SK-N-SH (cell line): ENCODE measurements around the gene MMP23B. TPM values are rescaled to one million over a fixed set of nuclear protein-coding genes. Genes with fewer than 3 reads are reported as not detected.

Experiments used
- CTCF ChIA-PET: fragments of 300-600, 350-600 bp; formaldehyde crosslinking; extraction: SDS; loops from one replicate; lab custom pipeline; 2021; lab: Yijun Ruan, JAX
- POLR2A ChIA-PET: fragments of 350-600 bp; sonication (Branson Sonifier 250); formaldehyde crosslinking; extraction: SDS; loops from one replicate; lab custom pipeline; 2020; ENCODE audit warnings: antibody characterized with exemption, inconsistent platforms; lab: Yijun Ruan, JAX
- DNase-seq: peaks from one replicate; pipeline ENCODE4 v3.0.0; 2012
- H2AFZ ChIP-seq: fragments of 200-600 bp; sonication (generic); 2 replicates; pipeline ENCODE4 v1.8.1; 2016; ENCODE audit warnings: antibody characterized with exemption, mild to moderate bottlenecking, low read depth
- H3F3A ChIP-seq: fragments of 200-600 bp; sonication (generic); replicated peaks from 2 replicates; pipeline ENCODE3; 2016; ENCODE audit warnings: antibody characterized with exemption, mild to moderate bottlenecking; ENCODE audit not compliant: insufficient read depth
- H3K27ac ChIP-seq, 2 experiments: fragments of 200-500 bp in 1 of 2; fragments of 200-600 bp in 1 of 2; sonication (Bioruptor generic) in 1 of 2; sonication (generic), shearing (Covaris generic) in 1 of 2; 2 replicates each; pipeline versions ENCODE4 v1.5.1 to v1.6.1; 2014 to 2016; ENCODE audit warnings: low read depth in 2 of 2, inconsistent platforms in 1 of 2, low read length in 1 of 2, mild to moderate bottlenecking in 1 of 2, mixed read lengths in 1 of 2
- H3K27me3 ChIP-seq: fragments of 200-600 bp; sonication (generic), shearing (Covaris generic); 2 replicates; pipeline ENCODE4 v1.6.1; 2016; ENCODE audit warnings: mixed run types; ENCODE audit not compliant: insufficient read depth
- H3K36me3 ChIP-seq, 2 experiments: fragments of 200-500 bp in 1 of 2; fragments of 200-600 bp in 1 of 2; sonication (Bioruptor generic) in 1 of 2; sonication (generic) in 1 of 2; replicated peaks in 1 of 2; 2 replicates each; pipeline versions ENCODE3 to v1.5.1; 2014 to 2016; ENCODE audit warnings: low read length in 1 of 2, mild to moderate bottlenecking in 1 of 2; ENCODE audit not compliant: insufficient read depth in 2 of 2, control insufficient read depth in 1 of 2
- H3K4me1 ChIP-seq, 2 experiments: fragments of 200-500 bp in 1 of 2; fragments of 200-600 bp in 1 of 2; sonication (Bioruptor generic) in 1 of 2; sonication (generic), shearing (Covaris generic) in 1 of 2; 2 replicates each; pipeline versions ENCODE4 v1.5.1 to v1.6.1; 2014 to 2016; ENCODE audit warnings: low read depth in 1 of 2, low read length in 1 of 2, mixed run types in 1 of 2; ENCODE audit not compliant: insufficient read depth in 2 of 2, control insufficient read depth in 1 of 2
- H3K4me2 ChIP-seq: fragments of 200-600 bp; sonication (generic), shearing (Covaris generic); 2 replicates; pipeline ENCODE4 v1.6.1; 2017; ENCODE audit warnings: mixed run types
- H3K4me3 ChIP-seq, 2 experiments: fragments of 200-500 bp in 1 of 2; fragments of 200-600 bp in 1 of 2; sonication (Bioruptor generic) in 1 of 2; sonication (generic), shearing (Covaris generic) in 1 of 2; 2 replicates each; pipeline versions ENCODE4 v1.5.1 to v1.8.1; 2014 to 2016; ENCODE audit warnings: low read depth in 2 of 2, inconsistent platforms in 1 of 2, low read length in 1 of 2, mild to moderate bottlenecking in 1 of 2, mixed read lengths in 1 of 2, moderate library complexity in 1 of 2
- H3K79me2 ChIP-seq: fragments of 200-600 bp; sonication (generic); 2 replicates; pipeline ENCODE4 v1.8.1; 2017; ENCODE audit warnings: mild to moderate bottlenecking; ENCODE audit not compliant: insufficient read depth
- H3K9ac ChIP-seq: fragments of 200-600 bp; sonication (generic); 2 replicates; pipeline ENCODE4 v1.6.1; 2017; ENCODE audit warnings: mixed run types
- H3K9me2 ChIP-seq: fragments of 200-600 bp; sonication (generic); 2 replicates; pipeline ENCODE4 v1.6.1; 2017; ENCODE audit warnings: mixed run types
- H3K9me3 ChIP-seq: fragments of 200-600 bp; sonication (generic); 2 replicates; pipeline ENCODE4 v1.6.1; 2017; ENCODE audit warnings: mixed run types, mild to moderate bottlenecking, moderate library complexity
- H4K20me1 ChIP-seq: fragments of 200-600 bp; sonication (generic); 2 replicates; pipeline ENCODE4 v1.6.1; 2017; ENCODE audit warnings: mild to moderate bottlenecking, mixed run types; ENCODE audit not compliant: insufficient read depth
- CTCF ChIP-seq: fragments of 200-600 bp; sonication (generic); IDR thresholded peaks from 2 replicates; pipeline ENCODE4 v1.6.1; 2017; ENCODE audit warnings: antibody characterized with exemption, mild to moderate bottlenecking, moderate library complexity
- RXRA ChIP-seq: IDR thresholded peaks from 2 replicates; pipeline ENCODE4 v1.4.0; 2012; ENCODE audit warnings: low read depth, mild to moderate bottlenecking, borderline replicate concordance
- USF1 ChIP-seq: IDR thresholded peaks from 2 replicates; pipeline ENCODE4 v1.4.0; 2012; ENCODE audit warnings: low read depth, borderline replicate concordance
- USF2 ChIP-seq: fragments of 150-350 bp; IDR thresholded peaks from 2 replicates; pipeline ENCODE4 v1.6.1; 2017; ENCODE audit warnings: antibody characterized with exemption, low read length, low read depth, borderline replicate concordance
- WGBS: methylation state at CpG from one replicate; pipeline ENCODE4 v1.1.6; 2017; ENCODE audit warnings: low lambda C conversion rate; 5-methylcytosine and 5-hydroxymethylcytosine counted together
- polyA plus RNA-seq, 3 experiments: library from polyadenylated mRNA; depleted of rRNA; stranded (reverse); fragments of >200 nt; gene quantifications; 2 replicates each; pipeline ENCODE4 v1.2.3, GENCODE V29; 2012

Gene MMP23B
- polyA plus RNA-seq, 1 of the 3 experiments (the other 2 are of a cell fraction) = 1.2 TPM

- CTCF ChIA-PET = interaction anchor here (1.0 to 1.3 kb wide), 2 partner anchors 13 to 95 kb away, joined by 4 to 7 read pairs; no protein-coding TSS in a partner anchor
- Histone ChIP-seq H3K36me3 (no peaks in the 10 kb centered on the region), H3K9me2 (no peaks in the 10 kb centered on the region), H3K27ac (no peak overlapping the region; a peak in 1 of 4 replicates), H3K4me2 (no peak overlapping the region), H3K9ac (no peak overlapping the region), H3F3A (no peaks in the 10 kb centered on the region), H3K4me1 (no peaks in the 10 kb centered on the region; a peak in 1 of 4 replicates), H3K4me3 (no peak overlapping the region), H3K9me3 (no peaks in the 10 kb centered on the region), H2AFZ (no peak overlapping the region), H3K79me2 (peaks cover 64% of the 10 kb centered on the region), H4K20me1 (0 out of 2 replicates have a peak, but pooled peaks cover 11% of the 10 kb centered on the region), H3K27me3 (no peaks in the 10 kb centered on the region)
- DNase-seq = peak; percentile 58
- TF ChIP-seq CTCF = peak; percentile 16; the same call in 1 of the 2 replicates
- no peak for TF ChIP-seq RXRA
- 94% methylated on average over 20 of the region's 24 CpGs for whole genome bisulfite sequencing
- POLR2A ChIA-PET = no interaction called here
These were observed 46.8 kb downstream of the MMP23B start for GRCh38 chr1:1678581-1679380.

- Histone ChIP-seq H3K4me2 (no peak overlapping the region), H3K27me3 (no peaks in the 10 kb centered on the region), H3K36me3 (no peaks in the 10 kb centered on the region), H3K4me1 (no peaks in the 10 kb centered on the region; a peak in 1 of 4 replicates), H3K9ac (no peak overlapping the region), H4K20me1 (peaks cover 11% of the 10 kb centered on the region; the same call in 1 of the 2 replicates), H3F3A (no peaks in the 10 kb centered on the region), H3K9me3 (no peaks in the 10 kb centered on the region), H3K4me3 (no peak overlapping the region), H3K27ac (no peak overlapping the region), H3K9me2 (no peaks in the 10 kb centered on the region), H3K79me2 (peaks cover 79% of the 10 kb centered on the region), H2AFZ (no peak overlapping the region)
- TF ChIP-seq USF1 = no peak
- TF ChIP-seq USF2 = no peak
- DNase-seq = peak; percentile 13
- CTCF ChIA-PET = no interaction called here
- WGBS = 93% methylated on average over 24 of the region's 32 CpGs
- POLR2A ChIA-PET = no interaction called here
These were observed 48.3 kb downstream of the MMP23B start for GRCh38 chr1:1680031-1680911.
